Activated CD8-positive, alpha-beta T cell treated with anti-CD3 and anti-CD28 coated beads for 36 hours (primary cell): ENCODE measurements around the gene HMGCS2. TPM values are rescaled to one million over a fixed set of nuclear protein-coding genes. Genes with fewer than 3 reads are reported as not detected.

ENCODE experiments used
- ATAC-seq: fragments of 200-7000 bp; cut with Tn5 transposase; one replicate; pipeline ENCODE4 v1.10.0; 2021; ENCODE audit warnings: mild to moderate bottlenecking, moderate library complexity
- CTCF ChIA-PET: fragments of 350-600 bp; sonication (Branson Sonifier 250); formaldehyde crosslinking; loops from one replicate; lab custom pipeline; 2021; ENCODE audit warnings: antibody characterized with exemption; lab: Charles Lee
- POLR2A ChIA-PET: fragments of 350-600 bp; sonication (Branson Sonifier 250); formaldehyde crosslinking; loops from one replicate; lab custom pipeline; 2021; ENCODE audit warnings: antibody characterized with exemption; lab: Charles Lee
- DNase-seq: peaks from one replicate; pipeline ENCODE4 v3.0.0-alpha.2; 2020
- H3K27ac Mint-ChIP-seq: one replicate; pipeline ENCODE4 v1.8.0; 2021; ENCODE audit warnings: mild to moderate bottlenecking, mixed read lengths
- H3K27me3 Mint-ChIP-seq: one replicate; pipeline ENCODE4 v1.8.0; 2021; ENCODE audit warnings: mixed read lengths
- H3K36me3 Mint-ChIP-seq: one replicate; pipeline ENCODE4 v1.8.0; 2021; ENCODE audit warnings: low read depth, mixed read lengths
- H3K4me1 Mint-ChIP-seq: one replicate; pipeline ENCODE4 v1.8.0; 2021; ENCODE audit warnings: low read depth, mixed read lengths
- H3K4me3 Mint-ChIP-seq: one replicate; pipeline ENCODE4 v1.8.0; 2021; ENCODE audit warnings: mild to moderate bottlenecking, moderate library complexity, mixed read lengths
- H3K9me3 Mint-ChIP-seq: one replicate; pipeline ENCODE4 v1.8.0; 2021; ENCODE audit warnings: mixed read lengths
- CTCF ChIP-seq: fragments of 200-600 bp; IDR thresholded peaks from one replicate; pipeline ENCODE4 v1.8.0; 2022; ENCODE audit warnings: antibody characterized with exemption, mild to moderate bottlenecking
- intact Hi-C: fragments of 100-400 bp; cut with micrococcal nuclease; formaldehyde crosslinking; loops from one replicate; pipeline ENCODE4 v1.10.0; 2022
- total RNA-seq, 2 experiments: library from RNA; stranded (reverse); gene quantifications; one replicate each; pipeline ENCODE4 v1.2.3, GENCODE V29; 2021

HMGCS2 gene
- total RNA-seq, 2 experiments from 2014 or later, result not detected

- ChIA-PET POLR2A (no interaction called here), CTCF (interaction anchor here (0.9 to 1.3 kb wide), 2 partner anchors 62 to 131 kb away, joined by 3 to 6 read pairs; no protein-coding TSS in a partner anchor)
- no peaks in the 10 kb centered on the region for H3K9me3 Mint-ChIP-seq
- ATAC-seq (no peak), DNase-seq (no peak)
- H3K27me3 Mint-ChIP-seq, result peaks cover 5% of the 10 kb centered on the region
- TF ChIP-seq CTCF, result no peak
- intact Hi-C loops, result no loop called here
- H3K4me3 Mint-ChIP-seq, result no peak overlapping the region
- no peaks in the 10 kb centered on the region for H3K4me1 Mint-ChIP-seq
- H3K36me3 Mint-ChIP-seq, result no peaks in the 10 kb centered on the region
- no peak overlapping the region for H3K27ac Mint-ChIP-seq
Observed at GRCh38 chr1:119806489-119806888, 37.8 kb upstream of the HMGCS2 start.

DNA sequence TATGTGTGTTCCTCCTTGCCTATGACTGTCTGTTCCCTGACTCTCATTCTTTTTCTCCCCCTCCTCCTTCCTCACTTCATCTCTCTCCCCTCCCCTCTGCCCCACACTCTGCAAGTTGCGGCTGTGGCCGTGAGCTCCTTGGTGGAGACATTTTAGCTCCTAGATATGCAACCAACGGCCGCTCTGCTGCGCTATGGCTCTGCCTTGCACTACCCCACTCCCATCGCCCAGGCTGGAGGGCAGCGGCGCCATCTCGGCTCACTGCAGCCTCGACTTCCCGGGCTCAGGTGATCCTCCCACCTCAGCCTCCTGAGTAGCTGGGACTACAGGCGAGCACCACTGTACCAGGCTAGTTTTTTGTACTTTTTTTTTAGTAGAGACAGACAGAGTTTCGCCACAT is 37.0 kb upstream of the HMGCS2 start:
- H3K27ac Mint-ChIP-seq, result no peak overlapping the region
- no peaks in the 10 kb centered on the region for H3K9me3 Mint-ChIP-seq
- H3K27me3 Mint-ChIP-seq, result peaks cover 5% of the 10 kb centered on the region
- intact Hi-C loops, result no loop called here
- no peak for DNase-seq
- ChIA-PET CTCF (no interaction called here), POLR2A (no interaction called here)
- no peaks in the 10 kb centered on the region for H3K36me3 Mint-ChIP-seq
- no peaks in the 10 kb centered on the region for H3K4me1 Mint-ChIP-seq
- H3K4me3 Mint-ChIP-seq, result no peak overlapping the region
- no peak for ATAC-seq
- no peak for TF ChIP-seq CTCF

DNA sequence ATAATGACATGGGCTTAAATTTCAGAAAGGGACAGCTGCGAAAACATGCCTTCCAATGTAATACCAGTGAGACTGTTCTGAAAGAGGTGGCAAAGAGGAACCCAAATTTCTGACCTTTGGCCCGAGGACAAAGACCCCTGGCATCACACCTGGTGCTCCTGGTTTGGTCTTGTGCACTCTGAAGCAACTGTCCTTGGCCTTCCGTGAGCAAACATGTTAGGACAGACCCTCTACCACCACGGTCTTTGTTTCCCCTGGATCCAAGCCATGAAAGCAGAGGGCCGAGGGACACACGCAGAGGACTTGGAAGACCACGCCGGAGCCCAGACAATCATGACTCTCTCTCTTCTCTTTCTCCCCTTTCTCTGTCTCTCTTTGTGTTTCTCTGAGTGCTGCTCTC is 36.5 kb upstream of the HMGCS2 start:
- TF ChIP-seq CTCF, result no peak
- H3K27me3 Mint-ChIP-seq, result peaks cover 5% of the 10 kb centered on the region
- no peaks in the 10 kb centered on the region for H3K9me3 Mint-ChIP-seq
- no peak for ATAC-seq
- CTCF ChIA-PET, result no interaction called here
- H3K4me1 Mint-ChIP-seq, result peaks cover under 1% of the 10 kb centered on the region
- H3K4me3 Mint-ChIP-seq, result no peak overlapping the region
- no peaks in the 10 kb centered on the region for H3K36me3 Mint-ChIP-seq
- intact Hi-C loops, result no loop called here
- no peak overlapping the region for H3K27ac Mint-ChIP-seq
- POLR2A ChIA-PET, result no interaction called here
- no peak for DNase-seq

- peak overlapping the region; percentile 69 for H3K4me3 Mint-ChIP-seq
- no peaks in the 10 kb centered on the region for H3K9me3 Mint-ChIP-seq
- peaks cover 2% of the 10 kb centered on the region for H3K36me3 Mint-ChIP-seq
- intact Hi-C loops, result no loop called here
- H3K27ac Mint-ChIP-seq, result peak overlapping the region; percentile 90
- H3K27me3 Mint-ChIP-seq, result no peaks in the 10 kb centered on the region
- ChIA-PET POLR2A (interaction anchor here (0.8 to 1.7 kb wide), 2 partner anchors 15 to 88 kb away, joined by 3 read pairs; partner anchors contain the start of gene PHGDH), CTCF (interaction anchor here (1.5 to 1.9 kb wide), 2 partner anchors 9 to 56 kb away, joined by 7 to 8 read pairs; no protein-coding TSS in a partner anchor)
- peak; percentile 60 for DNase-seq
- H3K4me1 Mint-ChIP-seq, result peaks cover 31% of the 10 kb centered on the region
- ATAC-seq, result peak; percentile 76
- no peak for TF ChIP-seq CTCF
Observed at GRCh38 chr1:119799599-119800177, 31.0 kb upstream of the HMGCS2 start.

DNA sequence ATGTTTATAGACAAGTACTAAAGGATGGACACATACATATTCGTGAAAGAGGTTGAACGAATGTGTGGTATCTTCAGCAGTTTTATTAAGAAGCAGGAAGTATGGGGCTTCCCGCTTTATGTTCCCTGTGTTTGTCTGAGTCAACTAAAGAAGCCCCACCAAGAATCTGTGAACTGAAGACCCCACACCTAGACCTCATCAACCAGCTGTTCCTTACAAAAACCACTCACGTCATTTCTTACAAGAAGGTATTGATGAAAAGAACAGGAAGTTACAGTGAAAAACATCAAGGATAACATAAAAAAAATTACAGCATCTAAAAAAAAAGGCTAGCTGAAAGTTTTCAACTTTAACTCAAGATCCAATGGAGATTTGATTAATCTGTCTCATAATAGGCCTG is 30.3 kb upstream of the HMGCS2 start:
- ATAC-seq (peak; percentile 28), DNase-seq (no peak)
- Mint-ChIP-seq H3K4me3 (peak overlapping the region; percentile 69), H3K36me3 (peaks cover 2% of the 10 kb centered on the region), H3K27ac (peak overlapping the region; percentile 90), H3K9me3 (no peaks in the 10 kb centered on the region), H3K27me3 (no peaks in the 10 kb centered on the region), H3K4me1 (peaks cover 31% of the 10 kb centered on the region)
- CTCF ChIA-PET, result interaction anchor here (1.5 to 1.9 kb wide), 2 partner anchors 10 to 55 kb away, joined by 7 to 8 read pairs; no protein-coding TSS in a partner anchor
- intact Hi-C loops, result no loop called here
- POLR2A ChIA-PET, result interaction anchor here (0.8 to 1.7 kb wide), 2 partner anchors 16 to 87 kb away, joined by 3 read pairs; partner anchors contain the start of gene PHGDH
- no peak for TF ChIP-seq CTCF
